Endothelial cell of umbilical vein (primary cell): ENCODE measurements around the gene FANCL. TPM values are rescaled to one million over a fixed set of nuclear protein-coding genes. Genes with fewer than 3 reads are reported as not detected.

Experiments
- BruUV-seq: library from RNA; stranded (reverse); fragments of 400-500 nt; replicated peaks from 2 replicates; lab custom pipeline; 2021; lab: Mats Ljungman, UMichigan
- CTCF ChIA-PET: fragments of 300-600, 350-600 bp; sonication (Branson Sonifier 250); formaldehyde crosslinking; loops from one replicate; lab custom pipeline; 2021; ENCODE audit warnings: antibody characterized with exemption, inconsistent platforms; lab: Charles Lee
- POLR2A ChIA-PET: fragments of 300-600, 350-600 bp; sonication (Branson Sonifier 250); formaldehyde crosslinking; loops from one replicate; lab custom pipeline; 2021; ENCODE audit warnings: antibody characterized with exemption, inconsistent platforms; lab: Charles Lee
- DNase-seq: peaks from one replicate; pipeline ENCODE4 v3.0.0-alpha.2; 2011; ENCODE audit warnings: low read depth, low spot score
- FAIRE-seq: peaks from 2 replicates; lab custom pipeline; 2011; peaks lifted over from hg19 to GRCh38; lab: Jason Lieb, UNC
- H2AFZ ChIP-seq: 2 replicates; pipeline ENCODE4 v1.6.0; 2012; ENCODE audit warnings: low read depth, low read length, control low read depth, inconsistent platforms
- H3K27ac ChIP-seq: 2 replicates; pipeline ENCODE4 v1.5.1; 2011; ENCODE audit warnings: low read depth, mild to moderate bottlenecking, control low read depth, low read length, moderate library complexity; ENCODE audit not compliant: insufficient read depth
- H3K27me3 ChIP-seq, 2 experiments: 2 replicates each; pipeline versions ENCODE4 v1.6.0 to v1.6.1; 2011; ENCODE audit warnings: low read length in 2 of 2, mixed read lengths in 1 of 2; ENCODE audit not compliant: control insufficient read depth in 2 of 2, insufficient read depth in 2 of 2
- H3K36me3 ChIP-seq, 2 experiments: 2 replicates in 1 of 2; 3 replicates in 1 of 2; pipeline ENCODE4 v1.5.1; 2011; ENCODE audit warnings: low read length in 2 of 2, mild to moderate bottlenecking in 1 of 2, moderate library complexity in 1 of 2; ENCODE audit not compliant: control insufficient read depth in 2 of 2, insufficient read depth in 2 of 2; ENCODE audit errors: extremely low read depth in 1 of 2
- H3K4me1 ChIP-seq: 3 replicates; pipeline ENCODE4 v1.5.1; 2011; ENCODE audit warnings: mild to moderate bottlenecking, low read length; ENCODE audit not compliant: control insufficient read depth, insufficient read depth; ENCODE audit errors: extremely low read depth
- H3K4me2 ChIP-seq: 2 replicates; pipeline ENCODE4 v1.6.1; 2011; ENCODE audit warnings: low read length, control low read depth, mixed read lengths; ENCODE audit not compliant: insufficient read depth
- H3K4me3 ChIP-seq, 3 experiments: fragments of 200-600 bp in 1 of 3; sonication (generic), shearing (Covaris generic) in 1 of 3; replicated peaks in 1 of 3; 2 replicates each; pipeline ENCODE4 v1.5.1; 2011 to 2016; ENCODE audit warnings: control low read depth in 3 of 3, low read length in 3 of 3, mild to moderate bottlenecking in 2 of 3, inconsistent platforms in 1 of 3, low read depth in 1 of 3, moderate library complexity in 1 of 3; ENCODE audit not compliant: insufficient read depth in 1 of 3
- H3K79me2 ChIP-seq: 2 replicates; pipeline ENCODE4 v1.6.0; 2012; ENCODE audit warnings: low read length, inconsistent platforms; ENCODE audit not compliant: control insufficient read depth, insufficient read depth
- H3K9ac ChIP-seq: replicated peaks from 2 replicates; pipeline ENCODE3; 2011; ENCODE audit warnings: low read length, control low read depth; ENCODE audit not compliant: insufficient read depth; ENCODE audit errors: extremely low read depth
- H3K9me1 ChIP-seq: replicated peaks from 3 replicates; pipeline ENCODE4 v1.6.0; 2011; ENCODE audit warnings: mild to moderate bottlenecking, low read length; ENCODE audit not compliant: control insufficient read depth, insufficient read depth; ENCODE audit errors: extremely low read depth
- H3K9me3 ChIP-seq: replicated peaks from 2 replicates; pipeline ENCODE4 v1.5.1; 2012; ENCODE audit warnings: low read length, inconsistent platforms; ENCODE audit not compliant: control insufficient read depth, insufficient read depth
- H4K20me1 ChIP-seq: replicated peaks from 2 replicates; pipeline ENCODE3; 2011; ENCODE audit warnings: mild to moderate bottlenecking, low read length; ENCODE audit not compliant: control insufficient read depth, insufficient read depth; ENCODE audit errors: extremely low read depth
- EZH2 ChIP-seq: IDR thresholded peaks from 2 replicates; pipeline ENCODE4 v1.6.1; 2012; ENCODE audit warnings: borderline replicate concordance, low read depth, mild to moderate bottlenecking, moderate library complexity, low read length, inconsistent platforms; ENCODE audit not compliant: severe bottlenecking
- FOS ChIP-seq: IDR thresholded peaks from 2 replicates; pipeline ENCODE4 v1.6.1; 2011; ENCODE audit warnings: mild to moderate bottlenecking, low read length, moderate library complexity, borderline replicate concordance; ENCODE audit not compliant: insufficient read depth
- GATA2 ChIP-seq: IDR thresholded peaks from 2 replicates; pipeline ENCODE4 v1.7.0; 2011; ENCODE audit warnings: low read depth, mild to moderate bottlenecking, moderate library complexity, mixed read lengths, low read length; ENCODE audit not compliant: insufficient read length, insufficient read depth
- JUN ChIP-seq: IDR thresholded peaks from 2 replicates; pipeline ENCODE4 v1.6.1; 2011; ENCODE audit warnings: borderline replicate concordance, low read depth; ENCODE audit not compliant: insufficient read length, insufficient read depth
- MYC ChIP-seq: IDR thresholded peaks from one replicate; pipeline ENCODE4 v1.6.1; 2011; ENCODE audit warnings: mild to moderate bottlenecking, low read depth, low read length
- POLR2A ChIP-seq: IDR thresholded peaks from 2 replicates; pipeline ENCODE4 v1.6.1; 2012; ENCODE audit warnings: low read depth, mild to moderate bottlenecking, control low read depth, low read length
- POLR2AphosphoS5 ChIP-seq: IDR thresholded peaks from 2 replicates; pipeline ENCODE4 v1.6.1; 2012; ENCODE audit warnings: low read depth, mild to moderate bottlenecking, control low read depth, low read length, moderate library complexity; ENCODE audit not compliant: insufficient read depth
- dilution Hi-C: fragments of 300-500 bp; cut with MboI; formaldehyde crosslinking; loops from one replicate; pipeline ENCODE4 v1.15.0; 2019; ENCODE audit warnings: low sequenced_read_pairs; ENCODE audit not compliant: extremely low pct_ligation_motif_present
- intact Hi-C: fragments of 100-400 bp; cut with micrococcal nuclease; formaldehyde crosslinking; loops from one replicate; pipeline ENCODE4 v1.10.0; 2022
- polyA plus RNA-seq, 4 experiments: library from polyadenylated mRNA; depleted of rRNA in 3 of 4; stranded (reverse) in 3 of 4; unstranded in 1 of 4; fragments of >200 nt; gene quantifications; 2 replicates each; pipeline versions ENCODE4 v1.2.1 to v1.2.3, GENCODE V29; 2011 to 2012; ENCODE audit warnings: missing spikeins in 1 of 4
- total RNA-seq: library from RNA; stranded (reverse); gene quantifications from 2 replicates; pipeline ENCODE4 v1.2.3, GENCODE V29; 2021
- TF ChIP-seq, protein P1 (sequence below), 2 donors: IDR thresholded peaks; 1 replicate in 1 of 2; 2 replicates in 1 of 2; pipeline ENCODE4 v1.5.1; 2011; ENCODE audit warnings: low read length in 2 of 2, mild to moderate bottlenecking in 2 of 2, moderate library complexity in 2 of 2, control low read depth in 1 of 2, inconsistent platforms in 1 of 2, low read depth in 1 of 2; ENCODE audit not compliant: insufficient read depth in 1 of 2; ENCODE audit errors: extremely low read depth in 1 of 2
- TF ChIP-seq, protein P2 (sequence below): IDR thresholded peaks from 2 replicates; pipeline ENCODE4 v1.6.1; 2011; ENCODE audit not compliant: insufficient read depth, insufficient read length

The FANCL gene
- total and polyA plus RNA-seq, 2 donors (not counting 3 experiments of a cell fraction or from before 2014, with no cell fraction given) = 10.3 to 15.8 TPM

DNA sequence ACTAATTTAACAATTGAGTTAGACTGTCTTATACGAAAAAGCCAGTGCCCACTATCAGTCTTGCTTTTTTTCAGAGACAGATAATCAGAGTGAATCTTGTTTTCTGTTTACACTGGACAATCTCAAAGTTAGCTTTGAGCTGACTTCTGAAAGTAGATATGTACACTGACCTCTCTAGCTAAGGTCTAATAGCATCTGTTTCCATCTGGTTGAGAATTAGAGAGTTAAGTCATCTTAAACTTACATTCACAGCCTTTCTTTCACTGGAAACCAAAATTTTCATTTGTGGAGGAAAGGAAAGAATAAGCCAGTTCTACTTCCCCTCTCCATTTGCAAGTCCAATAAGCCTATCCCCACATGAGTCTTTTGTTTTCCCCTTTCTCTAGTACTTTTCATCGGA, 105.3 kb downstream of the FANCL start:
- H3K4me1 ChIP-seq = peaks cover 16% of the 10 kb centered on the region
- FAIRE-seq (no peak), DNase-seq (peak; percentile 64)
- no peaks in the 10 kb centered on the region for H3K79me2 ChIP-seq
- no TSS peak for BruUV-seq
- ChIA-PET POLR2A (no interaction called here), CTCF (no interaction called here)
- no peak overlapping the region for H3K9ac ChIP-seq
- H3K27ac ChIP-seq = no peak overlapping the region
- H3K36me3 ChIP-seq = peaks cover 0 to 4% of the 10 kb centered on the region in 2 experiments
- no peak overlapping the region for H3K4me3 ChIP-seq
- no peaks in the 10 kb centered on the region for H3K27me3 ChIP-seq
- intact Hi-C loops = loop anchor here (5.0 kb wide), 1 partner anchor 229 kb away; no protein-coding TSS in a partner anchor
- H2AFZ ChIP-seq = no peak overlapping the region
- TF ChIP-seq, protein P1, sequence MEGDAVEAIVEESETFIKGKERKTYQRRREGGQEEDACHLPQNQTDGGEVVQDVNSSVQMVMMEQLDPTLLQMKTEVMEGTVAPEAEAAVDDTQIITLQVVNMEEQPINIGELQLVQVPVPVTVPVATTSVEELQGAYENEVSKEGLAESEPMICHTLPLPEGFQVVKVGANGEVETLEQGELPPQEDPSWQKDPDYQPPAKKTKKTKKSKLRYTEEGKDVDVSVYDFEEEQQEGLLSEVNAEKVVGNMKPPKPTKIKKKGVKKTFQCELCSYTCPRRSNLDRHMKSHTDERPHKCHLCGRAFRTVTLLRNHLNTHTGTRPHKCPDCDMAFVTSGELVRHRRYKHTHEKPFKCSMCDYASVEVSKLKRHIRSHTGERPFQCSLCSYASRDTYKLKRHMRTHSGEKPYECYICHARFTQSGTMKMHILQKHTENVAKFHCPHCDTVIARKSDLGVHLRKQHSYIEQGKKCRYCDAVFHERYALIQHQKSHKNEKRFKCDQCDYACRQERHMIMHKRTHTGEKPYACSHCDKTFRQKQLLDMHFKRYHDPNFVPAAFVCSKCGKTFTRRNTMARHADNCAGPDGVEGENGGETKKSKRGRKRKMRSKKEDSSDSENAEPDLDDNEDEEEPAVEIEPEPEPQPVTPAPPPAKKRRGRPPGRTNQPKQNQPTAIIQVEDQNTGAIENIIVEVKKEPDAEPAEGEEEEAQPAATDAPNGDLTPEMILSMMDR (IDR thresholded peaks at IDR 0.05; ENCODE audit: extremely low read depth in 1 of 2, insufficient read depth in 1 of 2, low read depth in 1 of 2, low read length in 2 of 2) = no peak
- TF ChIP-seq EZH2 (no peak), JUN (no peak), POLR2AphosphoS5 (no peak), MYC (no peak), POLR2A (no peak), FOS (no peak), GATA2 (no peak)
- TF ChIP-seq, protein P2, sequence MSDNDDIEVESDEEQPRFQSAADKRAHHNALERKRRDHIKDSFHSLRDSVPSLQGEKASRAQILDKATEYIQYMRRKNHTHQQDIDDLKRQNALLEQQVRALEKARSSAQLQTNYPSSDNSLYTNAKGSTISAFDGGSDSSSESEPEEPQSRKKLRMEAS = no peak
- dilution Hi-C loops = no loop called here
- H3K9me3 ChIP-seq = no peaks in the 10 kb centered on the region
- H4K20me1 ChIP-seq = no peaks in the 10 kb centered on the region
- H3K4me2 ChIP-seq = no peak overlapping the region
- no peaks in the 10 kb centered on the region for H3K9me1 ChIP-seq
